SH-SY5Y (cell line): ENCODE data around the gene TIA1.

Experiments
- GATA2 ChIP-seq: IDR thresholded peaks from 2 replicates; pipeline ENCODE4 v1.6.1; 2011; ENCODE audit warnings: mild to moderate bottlenecking, low read depth, low read length
- GATA3 ChIP-seq: IDR thresholded peaks from 2 replicates; pipeline ENCODE4 v1.6.1; 2011; ENCODE audit warnings: low read depth, mild to moderate bottlenecking, low read length, moderate library complexity

GRCh38 chr2:70283500-70284191 lies 35.2 kb upstream of the TIA1 start:
- no peak for TF ChIP-seq GATA2
- TF ChIP-seq GATA3: no peak
